Esophagus squamous epithelium (tissue), 5 donors: ENCODE measurements around the gene ATP6V1E1. TPM values are rescaled to one million over a fixed set of nuclear protein-coding genes. Genes with fewer than 3 reads are reported as not detected.

Source experiments
- DNase-seq: peaks from one replicate; lab custom pipeline; 2025; lab: John Stamatoyannopoulos, UW
- H3K27ac ChIP-seq, 4 donors: fragments of 200-600 bp; sonication (generic); one replicate each; pipeline ENCODE4 v1.5.1; 2016 to 2019; ENCODE audit warnings: mild to moderate bottlenecking in 1 of 4
- H3K27me3 ChIP-seq, 4 donors: fragments of 200-600 bp; sonication (generic); 1 replicate in 3 of 4; 2 replicates in 1 of 4; pipeline versions ENCODE4 v1.5.1 to v1.6.0; 2017 to 2021; ENCODE audit warnings: antibody characterized with exemption in 1 of 4
- H3K36me3 ChIP-seq, 3 donors: fragments of 200-600 bp; sonication (generic); one replicate each; pipeline ENCODE4 v1.5.1; 2016 to 2019
- H3K4me1 ChIP-seq, 3 donors: fragments of 200-600 bp; sonication (generic); one replicate each; pipeline ENCODE4 v1.5.1; 2017 to 2019
- H3K4me3 ChIP-seq, 4 donors: fragments of 200-600 bp; sonication (generic); 1 replicate in 3 of 4; 2 replicates in 1 of 4; pipeline ENCODE4 v1.5.1; 2016 to 2019; ENCODE audit warnings: mild to moderate bottlenecking in 2 of 4, moderate library complexity in 1 of 4
- H3K9me3 ChIP-seq, 3 donors: fragments of 200-600 bp; sonication (generic); one replicate each; pipeline ENCODE4 v1.5.1; 2016 to 2019
- POLR2A ChIP-seq, 4 donors: fragments of 450-650 bp; IDR thresholded peaks; one replicate each; pipeline ENCODE4 v1.6.1; 2017; ENCODE audit warnings: antibody characterized with exemption in 4 of 4, mild to moderate bottlenecking in 4 of 4, moderate library complexity in 3 of 4
- WGBS, 2 donors: methylation state at CpG; one replicate each; pipeline ENCODE4 v1.1.5; 2018; 5-methylcytosine and 5-hydroxymethylcytosine counted together
- intact Hi-C: fragments of 100-400 bp; cut with DNase I; formaldehyde crosslinking; loops from one replicate; pipeline ENCODE4 v1.15.0; 2022
- total RNA-seq, 4 donors: library from RNA; depleted of rRNA; stranded (reverse); fragments of >200 nt; gene quantifications; one replicate each; pipeline ENCODE4 v1.1.0, GENCODE V29; 2016
- TF ChIP-seq, protein P1 (sequence below), 6 experiments: fragments of 450-650 bp in 4 of 6; fragments of 200-600 bp in 2 of 6; sonication (generic) in 2 of 6; IDR thresholded peaks; one replicate each; pipeline ENCODE4 v1.5.1; 2016 to 2019; ENCODE audit warnings: antibody characterized with exemption in 6 of 6, mild to moderate bottlenecking in 4 of 6, moderate library complexity in 4 of 6
- donor health status: DM: yes; HTN: yes; CAD: no.

The ATP6V1E1 gene
- total RNA-seq, 4 donors from 2014 or later = 80.9 to 123 (median 99.6) TPM

DNA sequence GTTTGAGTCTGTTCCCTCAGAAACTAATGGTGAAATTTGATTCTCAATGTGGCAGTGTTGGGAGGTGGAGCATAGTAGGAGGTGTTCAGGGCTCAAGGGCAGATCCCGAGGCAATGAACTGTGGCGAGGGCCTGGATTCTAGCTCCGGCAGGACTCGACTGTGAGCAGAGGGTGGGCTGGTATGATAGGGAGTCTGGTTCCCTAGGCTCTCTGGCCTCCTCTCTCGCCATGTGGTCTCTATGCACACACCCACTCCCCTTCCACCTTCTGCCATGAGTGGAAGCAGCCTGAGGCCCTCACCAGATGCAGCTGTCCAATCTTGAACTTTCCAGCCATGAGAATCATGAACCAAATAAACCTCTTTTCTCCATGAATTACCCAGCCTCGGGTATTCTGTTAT lies 32.3 kb downstream of the ATP6V1E1 start:
- Histone ChIP-seq H3K4me3 (no peak overlapping the region), H3K36me3 (peaks cover 28 to 100% (median 55%) of the 10 kb centered on the region in 3 donors), H3K9me3 (no peaks in the 10 kb centered on the region), H3K27me3 (no peaks in the 10 kb centered on the region), H3K4me1 (peaks cover 0 to 8% (median 0%) of the 10 kb centered on the region in 3 donors), H3K27ac (no peak overlapping the region)
- 96 to 97% methylated on average over 6 of the region's 6 CpGs for WGBS, 2 donors
- intact Hi-C loops = no loop called here
- TF ChIP-seq, protein P1, sequence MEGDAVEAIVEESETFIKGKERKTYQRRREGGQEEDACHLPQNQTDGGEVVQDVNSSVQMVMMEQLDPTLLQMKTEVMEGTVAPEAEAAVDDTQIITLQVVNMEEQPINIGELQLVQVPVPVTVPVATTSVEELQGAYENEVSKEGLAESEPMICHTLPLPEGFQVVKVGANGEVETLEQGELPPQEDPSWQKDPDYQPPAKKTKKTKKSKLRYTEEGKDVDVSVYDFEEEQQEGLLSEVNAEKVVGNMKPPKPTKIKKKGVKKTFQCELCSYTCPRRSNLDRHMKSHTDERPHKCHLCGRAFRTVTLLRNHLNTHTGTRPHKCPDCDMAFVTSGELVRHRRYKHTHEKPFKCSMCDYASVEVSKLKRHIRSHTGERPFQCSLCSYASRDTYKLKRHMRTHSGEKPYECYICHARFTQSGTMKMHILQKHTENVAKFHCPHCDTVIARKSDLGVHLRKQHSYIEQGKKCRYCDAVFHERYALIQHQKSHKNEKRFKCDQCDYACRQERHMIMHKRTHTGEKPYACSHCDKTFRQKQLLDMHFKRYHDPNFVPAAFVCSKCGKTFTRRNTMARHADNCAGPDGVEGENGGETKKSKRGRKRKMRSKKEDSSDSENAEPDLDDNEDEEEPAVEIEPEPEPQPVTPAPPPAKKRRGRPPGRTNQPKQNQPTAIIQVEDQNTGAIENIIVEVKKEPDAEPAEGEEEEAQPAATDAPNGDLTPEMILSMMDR (IDR thresholded peaks at IDR 0.05) = no peak
- no peak for TF ChIP-seq POLR2A (IDR thresholded peaks at IDR 0.05)
- no peak for DNase-seq

DNA sequence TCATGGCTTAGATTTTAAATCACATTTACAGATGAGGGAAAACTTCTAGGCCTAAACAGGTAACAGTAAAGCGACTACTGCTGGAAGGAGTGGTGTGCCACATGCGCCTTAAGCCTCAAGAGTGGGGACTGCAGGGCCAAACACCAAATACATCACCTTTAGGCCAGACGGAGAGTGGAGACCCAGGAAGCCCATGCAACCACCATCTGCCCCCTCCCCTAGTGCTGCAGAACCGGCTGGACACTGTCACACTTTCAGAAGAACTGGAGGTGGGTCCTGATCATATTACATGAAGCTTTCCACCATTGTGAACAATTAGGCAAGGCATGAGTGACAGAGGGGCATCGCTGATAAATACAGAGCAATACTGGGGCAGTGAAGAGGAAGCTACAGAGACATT lies 36.3 kb downstream of the ATP6V1E1 start:
- peaks cover 18 to 78% (median 38%) of the 10 kb centered on the region in 3 donors for H3K36me3 ChIP-seq

DNA sequence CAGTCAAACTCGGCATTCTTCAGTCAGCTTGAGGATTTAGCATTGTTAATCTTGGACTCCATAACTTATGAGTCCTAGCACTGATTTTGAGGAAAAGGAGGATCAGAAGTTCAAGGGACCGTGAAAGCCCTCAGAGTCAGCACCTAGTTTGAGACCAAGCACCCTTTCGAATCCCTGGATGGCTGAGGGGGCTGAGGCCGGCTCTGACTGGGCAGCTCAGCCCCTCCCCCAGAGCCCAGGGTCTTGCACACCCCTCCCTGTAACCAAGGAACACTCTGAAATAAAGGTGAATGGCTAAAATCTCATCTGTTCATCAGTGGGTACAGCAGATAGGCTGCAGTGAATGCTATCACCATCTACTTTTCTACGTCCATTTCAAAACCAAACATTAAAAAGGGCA lies 38.0 kb downstream of the ATP6V1E1 start:
- no peaks in the 10 kb centered on the region for H3K9me3 ChIP-seq
- TF ChIP-seq, protein P1 (IDR thresholded peaks at IDR 0.05) = no peak
- TF ChIP-seq POLR2A (IDR thresholded peaks at IDR 0.05) = no peak
- H3K4me3 ChIP-seq = no peak overlapping the region
- H3K36me3 ChIP-seq = peaks cover 10 to 62% (median 33%) of the 10 kb centered on the region in 3 donors
- no peak for DNase-seq
- no peak overlapping the region for H3K27ac ChIP-seq
- intact Hi-C loops = no loop called here
- no peaks in the 10 kb centered on the region for H3K27me3 ChIP-seq
- WGBS, 2 donors = 74 to 84% methylated on average over 3 to 4 of the region's 5 CpGs
- peaks cover 0 to 7% (median 0%) of the 10 kb centered on the region in 3 donors for H3K4me1 ChIP-seq

More for the DNA sequence above, 36.3 kb downstream of the ATP6V1E1 start:
- TF ChIP-seq POLR2A (IDR thresholded peaks at IDR 0.05) = no peak
- TF ChIP-seq, protein P1 (IDR thresholded peaks at IDR 0.05) = no peak
- no peak for DNase-seq
- no peak overlapping the region for H3K4me3 ChIP-seq
- WGBS, 2 donors = 84 to 87% methylated on average over 4 to 5 of the region's 5 CpGs
- H3K27me3 ChIP-seq = no peaks in the 10 kb centered on the region
- H3K27ac ChIP-seq = no peak overlapping the region
- intact Hi-C loops = no loop called here
- no peaks in the 10 kb centered on the region for H3K9me3 ChIP-seq
- peaks cover 0 to 8% (median 0%) of the 10 kb centered on the region in 3 donors for H3K4me1 ChIP-seq

DNA sequence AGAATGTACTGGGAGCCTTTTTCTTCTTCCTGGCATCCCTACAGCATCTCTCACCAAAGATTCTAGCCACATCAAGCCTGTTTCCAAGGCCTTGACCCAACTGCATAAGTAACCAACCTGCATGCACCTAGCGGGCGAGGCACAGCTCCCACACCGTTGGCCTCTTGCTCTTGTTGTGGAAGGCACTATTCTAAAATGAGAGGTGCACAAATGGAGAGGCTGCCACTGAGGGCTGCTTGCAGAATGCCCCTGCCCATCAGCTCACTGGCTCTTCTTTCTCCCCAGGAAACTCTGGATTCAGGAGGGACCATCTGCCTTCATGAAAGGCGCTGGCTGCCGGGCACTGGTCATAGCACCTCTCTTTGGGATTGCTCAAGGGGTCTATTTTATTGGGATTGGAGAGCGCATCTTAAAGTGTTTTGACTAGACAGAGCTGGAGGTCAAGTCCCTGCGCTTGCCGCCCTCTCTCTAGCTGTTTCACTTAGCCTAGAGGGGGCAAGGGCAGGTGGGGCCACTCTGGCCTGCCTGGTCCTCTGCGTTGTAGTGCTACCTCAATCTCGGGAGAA lies 38.7 kb downstream of the ATP6V1E1 start:
- Histone ChIP-seq H3K9me3 (no peaks in the 10 kb centered on the region), H3K27ac (no peak overlapping the region), H3K36me3 (peaks cover 9 to 55% (median 33%) of the 10 kb centered on the region in 3 donors), H3K27me3 (no peaks in the 10 kb centered on the region), H3K4me1 (peaks cover 0 to under 1% (median 0%) of the 10 kb centered on the region in 3 donors), H3K4me3 (no peak overlapping the region)
- WGBS, 2 donors = 85 to 87% methylated on average over 7 to 8 of the region's 10 CpGs
- DNase-seq = no peak
- intact Hi-C loops = no loop called here
- TF ChIP-seq POLR2A (IDR thresholded peaks at IDR 0.05) = no peak
- TF ChIP-seq, protein P1 (IDR thresholded peaks at IDR 0.05) = no peak

DNA sequence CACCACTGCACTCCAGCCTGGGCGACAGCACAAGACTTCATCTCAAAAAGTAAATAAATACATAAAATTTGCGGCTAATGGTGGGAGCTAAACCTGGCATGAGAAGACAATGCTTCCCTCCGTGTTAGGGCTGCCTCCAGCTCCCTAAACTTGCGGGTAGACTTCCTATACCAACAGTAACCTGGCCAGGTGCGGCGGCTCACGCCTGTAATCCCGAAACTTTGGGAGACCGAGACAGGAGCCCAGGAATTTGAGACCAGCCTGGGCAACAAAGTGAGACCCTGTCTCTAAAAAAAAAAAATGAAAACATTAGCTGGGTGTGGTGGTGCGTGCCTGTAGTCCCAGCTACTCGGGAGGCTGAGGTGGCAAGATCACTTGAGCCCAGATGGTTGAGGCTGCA lies 39.9 kb downstream of the ATP6V1E1 start:
- TF ChIP-seq POLR2A (IDR thresholded peaks at IDR 0.05) = no peak
- no peaks in the 10 kb centered on the region for H3K4me1 ChIP-seq
- no peak for DNase-seq
- H3K27ac ChIP-seq = no peak overlapping the region
- WGBS, 2 donors = 90 to 96% methylated on average over 8 to 11 of the region's 11 CpGs
- H3K9me3 ChIP-seq = no peaks in the 10 kb centered on the region
- H3K27me3 ChIP-seq = no peaks in the 10 kb centered on the region
- no peak overlapping the region for H3K4me3 ChIP-seq
- intact Hi-C loops = no loop called here
- peaks cover 9 to 42% (median 27%) of the 10 kb centered on the region in 3 donors for H3K36me3 ChIP-seq
